HepG2 (cell line): ENCODE measurements around the gene IL1B. TPM values are rescaled to one million over a fixed set of nuclear protein-coding genes. Genes with fewer than 3 reads are reported as not detected.

Source experiments
- ATAC-seq: fragments of 200-7000 bp; cut with Tn5 transposase; 3 replicates; pipeline ENCODE4 v1.9.1; 2020; ENCODE audit warnings: mild to moderate bottlenecking, moderate library complexity
- BruUV-seq: library from RNA; stranded (reverse); fragments of 400-500 nt; replicated peaks from 2 replicates; lab custom pipeline; 2021; lab: Mats Ljungman, UMichigan
- CTCF ChIA-PET: fragments of 300-600 bp; formaldehyde crosslinking; extraction: SDS; loops from one replicate; lab custom pipeline; 2021; ENCODE audit warnings: low total read pairs, inconsistent platforms, low intra/inter-chr PET ratio; lab: Yijun Ruan, JAX
- POLR2A ChIA-PET: fragments of 350-600 bp; sonication (Branson Sonifier 250); formaldehyde crosslinking; loops from one replicate; lab custom pipeline; 2020; ENCODE audit warnings: antibody characterized with exemption, inconsistent platforms; lab: Yijun Ruan, JAX
- DNase-seq: peaks from one replicate; pipeline ENCODE4 v3.0.0-alpha.2; 2015; ENCODE audit warnings: low spot score
- FAIRE-seq: peaks from 3 replicates; lab custom pipeline; 2011; peaks lifted over from hg19 to GRCh38; lab: Jason Lieb, UNC
- H2AFZ ChIP-seq: one replicate; pipeline ENCODE4 v1.6.1; 2011; ENCODE audit warnings: low read length, inconsistent platforms
- H3K27ac ChIP-seq: fragments of 300-600 bp; 3 replicates; pipeline ENCODE4 v1.8.0; 2011; ENCODE audit warnings: mixed run types, mild to moderate bottlenecking, mixed read lengths, low read length, inconsistent platforms; ENCODE audit not compliant: insufficient read depth; ENCODE audit errors: extremely low read length
- H3K27me3 ChIP-seq, 2 experiments: fragments of 200-600 bp in 1 of 2; 2 replicates in 1 of 2; 3 replicates in 1 of 2; pipeline versions ENCODE4 v1.6.0 to v1.8.0; 2011; ENCODE audit warnings: low read length in 2 of 2, mild to moderate bottlenecking in 2 of 2, moderate library complexity in 2 of 2, inconsistent platforms in 1 of 2; ENCODE audit not compliant: insufficient read depth in 2 of 2, control insufficient read depth in 1 of 2
- H3K36me3 ChIP-seq, 2 experiments: fragments of 200-600 bp in 1 of 2; replicated peaks in 1 of 2; 2 replicates in 1 of 2; 3 replicates in 1 of 2; pipeline versions ENCODE4 v1.5.1 to v1.8.0; 2011; ENCODE audit warnings: low read length in 2 of 2, inconsistent platforms in 1 of 2; ENCODE audit not compliant: insufficient read depth in 2 of 2, control insufficient read depth in 1 of 2
- H3K4me1 ChIP-seq: 2 replicates; pipeline ENCODE4 v1.5.1; 2012; ENCODE audit warnings: low read length, inconsistent platforms; ENCODE audit not compliant: insufficient read depth
- H3K4me2 ChIP-seq: 2 replicates; pipeline ENCODE4 v1.6.0; 2011; ENCODE audit warnings: low read depth, low read length, inconsistent platforms
- H3K4me3 ChIP-seq, 3 experiments: fragments of 200-600 bp in 1 of 3; sonication (generic), shearing (Covaris generic) in 1 of 3; replicated peaks in 1 of 3; 2 replicates each; pipeline ENCODE4 v1.5.1; 2011 to 2016; ENCODE audit warnings: low read length in 3 of 3, inconsistent platforms in 2 of 3, low read depth in 2 of 3, mild to moderate bottlenecking in 2 of 3, control low read depth in 1 of 3, mixed read lengths in 1 of 3; ENCODE audit not compliant: insufficient read depth in 1 of 3
- H3K79me2 ChIP-seq: one replicate; pipeline ENCODE4 v1.6.1; 2011; ENCODE audit warnings: low read length, inconsistent platforms; ENCODE audit not compliant: insufficient read depth
- H3K9ac ChIP-seq: 2 replicates; pipeline ENCODE4 v1.6.0; 2011; ENCODE audit warnings: mild to moderate bottlenecking, low read depth, low read length, inconsistent platforms; ENCODE audit not compliant: insufficient read depth
- H3K9me3 ChIP-seq: 2 replicates; pipeline ENCODE4 v1.5.1; 2012; ENCODE audit warnings: mild to moderate bottlenecking, low read length
- H4K20me1 ChIP-seq: 2 replicates; pipeline ENCODE4 v1.6.0; 2011; ENCODE audit warnings: inconsistent platforms, mild to moderate bottlenecking, low read length, moderate library complexity; ENCODE audit not compliant: insufficient read depth
- CSRNP2 ChIP-seq: sonication (generic); formaldehyde crosslinking; conservative IDR thresholded peaks from 2 replicates; pipeline ENCODE4 v1.8.0; 2022; ENCODE audit warnings: low read depth, missing genetic modification reagents
- EED ChIP-seq: sonication (generic); formaldehyde crosslinking; IDR thresholded peaks from 2 replicates; pipeline ENCODE4 v1.5.0; 2020; ENCODE audit warnings: mild to moderate bottlenecking, missing genetic modification reagents
- GATAD1 ChIP-seq: IDR thresholded peaks from 2 replicates; pipeline ENCODE4 v1.6.1; 2016; ENCODE audit warnings: missing genetic modification reagents, missing compliant biosample characterization
- GATAD2A ChIP-seq: IDR thresholded peaks from 2 replicates; pipeline ENCODE4 v1.6.1; 2016
- HIVEP1 ChIP-seq: sonication (generic); formaldehyde crosslinking; IDR thresholded peaks from 2 replicates; pipeline ENCODE4 v1.4.0; 2020; ENCODE audit warnings: mild to moderate bottlenecking, missing genetic modification reagents
- MIER2 ChIP-seq: IDR thresholded peaks from 2 replicates; pipeline ENCODE4 v1.6.1; 2016; ENCODE audit warnings: missing biosample characterization, missing genetic modification reagents
- MZF1 ChIP-seq: sonication (generic); formaldehyde crosslinking; IDR thresholded peaks from 2 replicates; pipeline ENCODE4 v1.8.1; 2023; ENCODE audit warnings: mild to moderate bottlenecking, missing genetic modification reagents, borderline replicate concordance
- NFYB ChIP-seq: sonication (generic); formaldehyde crosslinking; IDR thresholded peaks from 2 replicates; pipeline ENCODE4 v1.4.0; 2020; ENCODE audit warnings: missing genetic modification reagents
- PCBP1 ChIP-seq: fragments of 200-400 bp; formaldehyde crosslinking; IDR thresholded peaks from 2 replicates; pipeline ENCODE4 v1.6.1; 2017; ENCODE audit warnings: mild to moderate bottlenecking, low read depth, low read length, borderline replicate concordance
- RBM22 ChIP-seq: fragments of 200-400 bp; formaldehyde crosslinking; optimal IDR thresholded peaks from 2 replicates; pipeline ENCODE3; 2017; ENCODE audit warnings: mild to moderate bottlenecking, low read length, moderate library complexity
- REXO4 ChIP-seq: sonication (generic); formaldehyde crosslinking; IDR thresholded peaks from 2 replicates; pipeline ENCODE4 v1.8.0; 2022; ENCODE audit warnings: missing genetic modification reagents, mild to moderate bottlenecking, borderline replicate concordance
- RFX5 ChIP-seq: IDR thresholded peaks from 2 replicates; pipeline ENCODE4 v1.6.1; 2011; ENCODE audit warnings: low read depth, low read length, improper control_type of control experiment
- THAP9 ChIP-seq: sonication (generic); formaldehyde crosslinking; IDR thresholded peaks from 2 replicates; pipeline ENCODE4; 2020; ENCODE audit warnings: missing genetic modification reagents, mild to moderate bottlenecking, borderline replicate concordance
- ZFP62 ChIP-seq: sonication (generic); formaldehyde crosslinking; IDR thresholded peaks from 2 replicates; pipeline ENCODE4 v1.4.0; 2020; ENCODE audit warnings: missing genetic modification reagents
- ZNF337 ChIP-seq: sonication (generic); formaldehyde crosslinking; IDR thresholded peaks from 2 replicates; pipeline ENCODE4 v1.5.1; 2020; ENCODE audit warnings: missing genetic modification reagents, low read depth, mild to moderate bottlenecking, borderline replicate concordance
- ZNF615 ChIP-seq: sonication (generic); formaldehyde crosslinking; IDR thresholded peaks from 2 replicates; pipeline ENCODE4 v1.5.0; 2020; ENCODE audit warnings: mild to moderate bottlenecking, missing genetic modification reagents, borderline replicate concordance
- WGBS: methylation state at CpG from one replicate; pipeline ENCODE4 v1.1.6; 2017; ENCODE audit warnings: low lambda C conversion rate; 5-methylcytosine and 5-hydroxymethylcytosine counted together
- in situ Hi-C: cut with HindIII; loops from 2 replicates; pipeline ENCODE4 v1.10.0; 2017; ENCODE audit warnings: low pct_unique_long_range_greater_than_20kb; ENCODE audit not compliant: extremely low pct_ligation_motif_present
- intact Hi-C: fragments of 100-400 bp; cut with micrococcal nuclease; formaldehyde crosslinking; loops from one replicate; pipeline ENCODE4 v1.10.0; 2022; ENCODE audit not compliant: unreplicated experiment
- polyA plus RNA-seq, 8 experiments: library from polyadenylated mRNA; depleted of rRNA in 3 of 8; stranded (reverse) in 7 of 8; unstranded in 1 of 8; fragments of >200 nt; fragmentation: Illumina TruSeq in 4 of 8; extraction: Trizol in 4 of 8; gene quantifications; 2 replicates each; pipeline versions ENCODE4 v1.2.1 to v1.2.3, GENCODE V29; 2011 to 2016; ENCODE audit warnings: low read depth in 4 of 8, missing spikeins in 1 of 8, mixed read lengths in 1 of 8; ENCODE audit not compliant: insufficient read depth in 1 of 8
- total RNA-seq, 5 experiments: library from RNA; depleted of rRNA; stranded (reverse); fragments of >200 nt; fragmentation: Illumina TruSeq; extraction: Trizol; gene quantifications; 2 replicates each; pipeline ENCODE4 v1.2.3, GENCODE V29; 2016; ENCODE audit warnings: low read depth in 1 of 5

Gene IL1B
- total and polyA plus RNA-seq, 2 of the 13 experiments (the other 11 are each of a cell fraction or from before 2014, with no cell fraction given), result 0.18 TPM; not detected in 1

GRCh38 chr2:112794841-112795240 is 41.7 kb downstream of the IL1B start:
- 96% methylated on average over 3 of the region's 3 CpGs for WGBS
- Histone ChIP-seq H4K20me1 (no peaks in the 10 kb centered on the region), H3K27ac (no peak overlapping the region), H3K9ac (no peak overlapping the region), H3K4me1 (peaks cover 33% of the 10 kb centered on the region), H3K4me3 (no peak overlapping the region), H3K9me3 (no peaks in the 10 kb centered on the region), H3K4me2 (no peak overlapping the region), H3K27me3 (no peaks in the 10 kb centered on the region), H2AFZ (no peak overlapping the region), H3K79me2 (no peaks in the 10 kb centered on the region), H3K36me3 (no peaks in the 10 kb centered on the region)
- ChIA-PET POLR2A (no interaction called here), CTCF (no interaction called here)
- TF ChIP-seq REXO4 (CRISPR knock-in tag) (no peak), ZNF337 (CRISPR knock-in tag) (no peak), RBM22 (no peak), HIVEP1 (CRISPR knock-in tag) (no peak), MZF1 (no peak), CSRNP2 (no peak), PCBP1 (no peak), THAP9 (CRISPR knock-in tag) (no peak), ZNF615 (CRISPR knock-in tag) (no peak), MIER2 (CRISPR knock-in tag) (no peak), GATAD1 (CRISPR knock-in tag) (no peak), EED (CRISPR knock-in tag) (no peak), RFX5 (no peak), ZFP62 (no peak), NFYB (CRISPR knock-in tag) (no peak), GATAD2A (CRISPR knock-in tag) (no peak)
- in situ Hi-C loops (no loop called here), intact Hi-C loops (no loop called here)
- ATAC-seq (no peak), FAIRE-seq (no peak), DNase-seq (no peak)
- no TSS peak for BruUV-seq
